A549 (cell line): ENCODE results near the gene ST6GALNAC2.

ENCODE experiments used
- CTCF ChIP-seq: fragments of >200 bp; sonication (Bioruptor Twin); formaldehyde crosslinking; IDR thresholded peaks from 3 replicates; pipeline ENCODE4 v1.5.1; 2016
- JUNB ChIP-seq: fragments of >200 bp; sonication (Bioruptor Twin); formaldehyde crosslinking; IDR thresholded peaks from 2 replicates; pipeline ENCODE4 v1.6.1; 2016
- MAX ChIP-seq: IDR thresholded peaks from 2 replicates; pipeline ENCODE4 v1.6.1; 2012
- PHF8 ChIP-seq: fragments of 200-600 bp; sonication (generic); IDR thresholded peaks from 2 replicates; pipeline ENCODE4 v1.6.1; 2016; ENCODE audit warnings: low read depth, mild to moderate bottlenecking, antibody characterized with exemption, moderate library complexity, borderline replicate concordance
- RAD21 ChIP-seq, 2 experiments: fragments of >200 bp in 1 of 2; sonication (Bioruptor Twin) in 1 of 2; formaldehyde crosslinking in 1 of 2; IDR thresholded peaks in 1 of 2; conservative IDR thresholded peaks in 1 of 2; 2 replicates in 1 of 2; 3 replicates in 1 of 2; pipeline ENCODE4 v1.6.1; 2012 to 2018; ENCODE audit warnings: inconsistent platforms in 1 of 2
- RCOR1 ChIP-seq: fragments of 150-350 bp; IDR thresholded peaks from 2 replicates; pipeline ENCODE4 v1.6.1; 2014; ENCODE audit warnings: antibody characterized with exemption, low read length, low read depth
- SMC3 ChIP-seq: fragments of >200 bp; sonication (Bioruptor Twin); formaldehyde crosslinking; IDR thresholded peaks from 3 replicates; pipeline ENCODE4 v1.6.1; 2018; ENCODE audit warnings: inconsistent platforms
- ZFP36 ChIP-seq: fragments of 450-650 bp; IDR thresholded peaks from 2 replicates; pipeline ENCODE4 v1.6.1; 2014; ENCODE audit warnings: borderline replicate concordance; ENCODE audit not compliant: partially characterized antibody

GRCh38 chr17:76582660-76583059 lies 3.0 kb downstream of the ST6GALNAC2 start:
- TF ChIP-seq CTCF (no peak), ZFP36 (no peak), MAX (no peak), SMC3 (no peak), JUNB (no peak), PHF8 (no peak), RAD21 (conservative IDR thresholded peaks at IDR 0.05 in 1 of 2, IDR thresholded peaks at IDR 0.05 in 1 of 2) (no peak), RCOR1 (no peak)
